ENCODE results near the gene CCDC81. TPM values are rescaled to one million over a fixed set of nuclear protein-coding genes. Genes with fewer than 3 reads are reported as not detected.

The CCDC81 gene
- total RNA-seq, 4 donors from 2014 or later, result under 0.01 to 2.9 (median 0.44) TPM

DNA sequence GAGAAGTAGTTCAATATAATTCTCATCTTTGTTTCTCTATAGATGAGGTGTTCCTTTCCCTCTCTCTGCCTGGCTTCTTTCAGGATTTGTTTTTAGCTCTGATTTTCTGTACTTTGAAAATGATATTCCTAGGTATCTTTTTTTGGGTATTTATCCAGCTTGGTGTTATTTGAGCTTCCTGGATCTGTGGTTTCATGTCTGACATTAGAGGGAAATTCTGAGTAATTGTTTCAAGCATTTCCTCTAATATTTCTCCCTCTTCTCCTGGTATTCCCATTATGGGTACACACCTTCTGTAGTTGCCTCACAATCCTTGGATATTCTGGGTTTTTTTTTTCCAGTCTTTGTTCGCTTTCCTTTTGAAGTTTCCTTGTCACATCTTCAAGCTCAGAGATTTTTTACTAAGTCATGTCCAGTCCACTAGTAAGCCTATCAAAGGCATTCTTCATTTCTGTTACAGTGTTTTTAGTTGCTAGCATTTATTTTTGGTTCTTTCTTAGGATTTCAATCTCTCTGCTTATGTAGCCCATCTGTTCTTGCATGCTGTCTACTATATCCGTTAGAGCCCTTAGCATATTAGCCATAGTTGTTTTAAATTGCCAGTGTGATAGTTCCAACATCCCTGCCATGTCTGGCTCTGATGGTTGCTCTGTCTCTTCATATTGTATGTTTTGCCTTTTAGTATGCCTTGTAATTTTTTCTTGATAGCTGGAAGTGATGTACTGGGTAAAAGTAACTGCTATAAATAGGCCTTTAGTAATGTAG is 5.8 kb downstream of the CCDC81 start:
- Histone ChIP-seq H3K4me3 (no peak overlapping the region), H3K4me1 (no peaks in the 10 kb centered on the region), H3K27ac (replicated peaks in 1 of 4) (no peak overlapping the region), H3K9me3 (peaks cover 0 to 3% (median 0%) of the 10 kb centered on the region in 4 donors), H3K27me3 (no peaks in the 10 kb centered on the region), H3K36me3 (no peaks in the 10 kb centered on the region)
- 96% methylated on average over 2 of the region's 2 CpGs for WGBS
- no peak for DNase-seq (ENCODE audit: extremely low spot score)
- intact Hi-C loops (cut with DNase I), result no loop called here
- TF ChIP-seq POLR2A (IDR thresholded peaks at IDR 0.05; ENCODE audit: low read depth) (no peak), EP300 (IDR thresholded peaks at IDR 0.05) (no peak), POLR2AphosphoS5 (IDR thresholded peaks at IDR 0.05) (no peak)
- TF ChIP-seq, protein P1, sequence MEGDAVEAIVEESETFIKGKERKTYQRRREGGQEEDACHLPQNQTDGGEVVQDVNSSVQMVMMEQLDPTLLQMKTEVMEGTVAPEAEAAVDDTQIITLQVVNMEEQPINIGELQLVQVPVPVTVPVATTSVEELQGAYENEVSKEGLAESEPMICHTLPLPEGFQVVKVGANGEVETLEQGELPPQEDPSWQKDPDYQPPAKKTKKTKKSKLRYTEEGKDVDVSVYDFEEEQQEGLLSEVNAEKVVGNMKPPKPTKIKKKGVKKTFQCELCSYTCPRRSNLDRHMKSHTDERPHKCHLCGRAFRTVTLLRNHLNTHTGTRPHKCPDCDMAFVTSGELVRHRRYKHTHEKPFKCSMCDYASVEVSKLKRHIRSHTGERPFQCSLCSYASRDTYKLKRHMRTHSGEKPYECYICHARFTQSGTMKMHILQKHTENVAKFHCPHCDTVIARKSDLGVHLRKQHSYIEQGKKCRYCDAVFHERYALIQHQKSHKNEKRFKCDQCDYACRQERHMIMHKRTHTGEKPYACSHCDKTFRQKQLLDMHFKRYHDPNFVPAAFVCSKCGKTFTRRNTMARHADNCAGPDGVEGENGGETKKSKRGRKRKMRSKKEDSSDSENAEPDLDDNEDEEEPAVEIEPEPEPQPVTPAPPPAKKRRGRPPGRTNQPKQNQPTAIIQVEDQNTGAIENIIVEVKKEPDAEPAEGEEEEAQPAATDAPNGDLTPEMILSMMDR (IDR thresholded peaks at IDR 0.05), result no peak

DNA sequence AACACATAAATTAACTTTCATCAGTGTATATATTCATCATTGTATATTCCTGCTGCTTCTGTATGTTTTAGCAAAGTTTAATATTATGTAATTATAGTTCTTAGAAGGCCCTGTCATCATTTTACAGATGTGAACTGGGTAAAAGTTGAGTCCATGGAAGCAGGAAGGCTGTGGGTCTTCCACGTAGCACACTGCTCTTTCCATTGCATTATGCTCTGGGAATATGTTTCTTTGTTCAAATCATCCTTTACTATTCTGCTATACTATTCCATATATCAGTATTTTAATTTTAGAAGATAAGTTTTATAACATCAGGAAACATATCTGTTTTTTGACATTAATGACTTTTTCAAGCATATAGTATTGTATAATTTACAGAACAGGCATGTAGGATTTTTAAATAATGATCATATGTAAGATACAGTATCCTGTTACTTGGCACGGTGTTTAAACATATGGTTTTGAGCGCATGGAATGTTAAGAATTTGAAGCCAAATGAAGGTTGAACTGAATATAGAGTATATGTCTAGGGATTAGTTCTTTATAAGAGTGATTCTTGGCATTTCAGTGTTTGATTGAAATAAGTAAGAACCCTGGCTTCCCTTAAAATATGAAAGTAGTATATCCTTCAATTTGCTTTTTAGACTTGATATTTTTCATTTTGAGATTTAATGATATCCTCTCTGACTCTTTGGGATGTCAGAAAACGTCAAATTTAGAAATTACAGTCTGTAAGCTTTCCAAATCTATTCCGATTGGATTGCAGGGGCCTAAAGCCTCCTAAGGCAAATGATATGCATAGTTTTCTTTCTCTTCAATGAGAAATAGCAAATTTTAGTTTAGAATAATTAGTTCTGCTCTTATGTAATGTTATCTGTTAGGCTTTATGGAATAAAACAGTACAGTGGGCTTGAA is 8.6 kb downstream of the CCDC81 start:
- 74% methylated on average over 5 of the region's 5 CpGs for WGBS
- TF ChIP-seq POLR2A (IDR thresholded peaks at IDR 0.05; ENCODE audit: low read depth) (no peak), POLR2AphosphoS5 (IDR thresholded peaks at IDR 0.05) (no peak), EP300 (IDR thresholded peaks at IDR 0.05) (no peak)
- TF ChIP-seq, protein P1 (IDR thresholded peaks at IDR 0.05), result no peak
- intact Hi-C loops (cut with DNase I), result no loop called here

DNA sequence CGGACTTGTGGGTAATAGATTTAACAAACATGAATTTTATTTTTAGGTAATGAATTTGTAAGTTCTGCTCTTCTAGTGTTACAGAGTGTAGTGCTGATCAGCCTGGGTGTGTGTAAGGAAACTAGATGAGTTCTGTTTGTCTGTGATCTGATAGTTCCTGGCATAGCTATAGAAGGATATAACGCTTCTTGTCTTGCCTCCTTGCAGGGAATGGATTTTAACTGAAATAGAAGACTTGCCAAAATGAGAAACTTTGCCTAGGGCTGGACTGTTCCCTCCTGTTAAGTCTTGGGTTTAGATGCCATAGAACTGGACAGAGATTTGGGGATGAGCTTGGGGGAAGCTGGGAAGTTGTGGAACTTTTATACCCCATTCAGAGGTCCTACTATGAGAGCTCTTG is 11.6 kb downstream of the CCDC81 start:
- H3K27me3 ChIP-seq, result no peaks in the 10 kb centered on the region
- no peaks in the 10 kb centered on the region for H3K9me3 ChIP-seq
- no peak overlapping the region for H3K27ac ChIP-seq (replicated peaks in 1 of 4)
- H3K4me1 ChIP-seq, result peaks cover 0 to 6% (median 2%) of the 10 kb centered on the region in 4 donors
- TF ChIP-seq, protein P1 (IDR thresholded peaks at IDR 0.05), result no peak
- TF ChIP-seq POLR2AphosphoS5 (IDR thresholded peaks at IDR 0.05) (no peak), POLR2A (IDR thresholded peaks at IDR 0.05; ENCODE audit: low read depth) (no peak), EP300 (IDR thresholded peaks at IDR 0.05) (no peak)
- WGBS, result 86% methylated on average over 2 of the region's 2 CpGs
- H3K36me3 ChIP-seq, result no peaks in the 10 kb centered on the region
- no peak overlapping the region for H3K4me3 ChIP-seq
- intact Hi-C loops (cut with DNase I), result no loop called here
- no peak for DNase-seq (ENCODE audit: extremely low spot score)

More for the DNA sequence above, 8.6 kb downstream of the CCDC81 start:
- peaks cover 0 to 5% (median 2%) of the 10 kb centered on the region in 4 donors for H3K4me1 ChIP-seq
- H3K27me3 ChIP-seq, result no peaks in the 10 kb centered on the region
- no peak for DNase-seq (ENCODE audit: extremely low spot score)
- H3K9me3 ChIP-seq, result peaks cover 0 to 3% (median 0%) of the 10 kb centered on the region in 4 donors
- no peak overlapping the region for H3K4me3 ChIP-seq
- H3K27ac ChIP-seq (replicated peaks in 1 of 4), result no peak overlapping the region
- no peaks in the 10 kb centered on the region for H3K36me3 ChIP-seq

DNA sequence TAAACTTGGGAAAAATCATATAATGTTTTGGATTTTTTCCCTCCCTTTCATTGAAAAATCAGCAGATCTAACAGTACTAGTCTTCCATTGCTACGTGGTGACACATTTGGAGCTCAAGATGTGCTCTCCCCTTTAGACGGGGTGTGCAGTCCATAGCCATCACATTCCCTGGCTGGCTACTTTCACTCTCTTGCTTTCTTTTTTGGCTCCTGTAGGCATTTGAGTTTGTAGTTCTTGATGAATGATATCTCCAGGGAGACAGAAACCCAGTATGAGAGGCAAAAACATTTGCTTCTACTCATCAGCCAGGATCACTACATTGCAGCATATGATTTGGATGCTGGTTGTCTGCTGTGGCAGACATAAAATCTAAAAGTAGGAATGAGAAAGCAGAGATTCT is 12.1 kb downstream of the CCDC81 start:
- Histone ChIP-seq H3K4me3 (no peak overlapping the region), H3K27ac (replicated peaks in 1 of 4) (no peak overlapping the region), H3K4me1 (peaks cover 0 to 6% (median 2%) of the 10 kb centered on the region in 4 donors), H3K9me3 (no peaks in the 10 kb centered on the region), H3K27me3 (no peaks in the 10 kb centered on the region), H3K36me3 (no peaks in the 10 kb centered on the region)
- 63% methylated on average over 2 of the region's 2 CpGs for WGBS
- TF ChIP-seq POLR2A (IDR thresholded peaks at IDR 0.05; ENCODE audit: low read depth), result no peak
- TF ChIP-seq POLR2AphosphoS5 (IDR thresholded peaks at IDR 0.05), result no peak
- TF ChIP-seq, protein P1 (IDR thresholded peaks at IDR 0.05), result no peak
- no peak for TF ChIP-seq EP300 (IDR thresholded peaks at IDR 0.05)
- DNase-seq (ENCODE audit: extremely low spot score), result no peak
- intact Hi-C loops (cut with DNase I), result no loop called here

Data from esophagus muscularis mucosa (tissue), 4 donors.